ENCODE measurements around the gene SKP2.

GRCh38 chr5:36198281-36198680 is 46.4 kb downstream of the SKP2 start:
- TF ChIP-seq POLR2AphosphoS5 (IDR thresholded peaks at IDR 0.05; ENCODE audit: low read depth, low read length) (no peak), POLR2A (IDR thresholded peaks at IDR 0.05; ENCODE audit: low read depth, low read length) (no peak)
